Lung (tissue), 12 donors: Measurements from ENCODE around the gene CTCFL. TPM values are rescaled to one million over a fixed set of nuclear protein-coding genes. Genes with fewer than 3 reads are reported as not detected.

Experiments
- ATAC-seq: fragments of 200-7000 bp; cut with Tn5 transposase; one replicate; pipeline ENCODE4 v1.9.1; 2020; ENCODE audit warnings: moderate number of reproducible peaks; ENCODE audit not compliant: insufficient read depth, low FRiP score
- DNase-seq, 3 donors: peaks; one replicate each; pipeline ENCODE4 v3.0.0-alpha.2; 2013 to 2017
- H3K27ac ChIP-seq, 2 donors: one replicate each; pipeline ENCODE4 v1.5.1; 2013; ENCODE audit warnings: mild to moderate bottlenecking in 2 of 2, moderate library complexity in 2 of 2, control low read depth in 1 of 2, inconsistent platforms in 1 of 2, low read depth in 1 of 2, low read length in 1 of 2
- H3K27me3 ChIP-seq, 3 donors: one replicate each; pipeline ENCODE4 v1.5.1; 2013; ENCODE audit warnings: low read length in 2 of 3; ENCODE audit not compliant: control insufficient read depth in 3 of 3, insufficient read depth in 3 of 3
- H3K36me3 ChIP-seq, 4 donors: one replicate each; pipeline ENCODE4 v1.5.1; 2013; ENCODE audit warnings: low read length in 4 of 4, mild to moderate bottlenecking in 1 of 4, moderate library complexity in 1 of 4; ENCODE audit not compliant: control insufficient read depth in 4 of 4, insufficient read depth in 4 of 4
- H3K4me1 ChIP-seq, 5 donors: one replicate each; pipeline ENCODE4 v1.5.1; 2013; ENCODE audit warnings: low read length in 5 of 5, mild to moderate bottlenecking in 2 of 5, moderate library complexity in 1 of 5; ENCODE audit not compliant: control insufficient read depth in 5 of 5, insufficient read depth in 5 of 5
- H3K4me3 ChIP-seq: one replicate; pipeline ENCODE4 v1.5.1; 2013; ENCODE audit warnings: mild to moderate bottlenecking, control low read depth, moderate library complexity
- H3K9ac ChIP-seq, 2 donors: one replicate each; pipeline ENCODE4 v1.5.1; 2013; ENCODE audit warnings: low read length in 2 of 2, control low read depth in 1 of 2; ENCODE audit not compliant: insufficient read depth in 1 of 2
- H3K9me3 ChIP-seq, 4 donors: one replicate each; pipeline ENCODE4 v1.5.1; 2013; ENCODE audit warnings: low read length in 3 of 4, mild to moderate bottlenecking in 1 of 4, moderate library complexity in 1 of 4; ENCODE audit not compliant: control insufficient read depth in 4 of 4, insufficient read depth in 3 of 4
- CTCF ChIP-seq: IDR thresholded peaks from 2 replicates; pipeline ENCODE4 v1.5.1; 2012; ENCODE audit warnings: mild to moderate bottlenecking; ENCODE audit errors: control extremely low read depth, extremely low read depth
- WGBS, 2 donors: extraction: QIAGEN DNeasy Blood & Tissue Kit; methylation state at CpG; one replicate each; pipeline ENCODE4 v1.1.7; 2013; 5-methylcytosine and 5-hydroxymethylcytosine counted together
- polyA plus RNA-seq, 2 donors: library from polyadenylated mRNA; stranded (reverse); fragments of 200-250 nt; gene quantifications; one replicate each; pipeline ENCODE4 v1.2.1, GENCODE V29; 2013
- total RNA-seq, 2 donors: library from RNA; depleted of rRNA in 1 of 2; stranded (reverse); fragments of >200 nt in 1 of 2; gene quantifications; one replicate each; pipeline ENCODE4 v1.2.1, GENCODE V29; 2014 to 2021
- donor health status: control.
- donor health status: control.
- donor health status: Bipolar disorder and iron deficiency.
- donor health status: healthy.
- donor health status: DM: yes; HTN: yes; CAD: no.

CTCFL gene
- total and polyA plus RNA-seq, 4 donors, result 0.02 TPM; not detected in 3

DNA sequence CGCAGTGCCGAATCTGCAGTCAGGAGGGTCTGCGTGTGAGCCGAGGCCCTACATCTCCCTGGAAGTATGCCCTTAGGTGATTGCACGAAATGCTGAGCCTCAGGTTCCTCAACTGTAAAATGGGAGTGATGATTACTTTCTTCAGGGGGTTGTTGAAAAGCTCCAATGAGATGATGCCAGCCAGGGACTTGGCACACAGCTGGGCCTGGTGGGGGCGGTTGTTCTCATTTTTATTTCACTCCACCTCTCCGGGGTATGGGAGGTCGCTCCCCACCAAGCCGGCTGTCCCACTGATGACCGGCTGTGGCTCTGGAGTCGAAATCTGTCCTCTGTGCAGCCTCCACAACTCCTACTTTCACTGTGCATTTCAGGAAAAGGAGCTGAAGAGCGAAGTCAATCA lies 44.0 kb upstream of the CTCFL start:
- Histone ChIP-seq H3K27ac (no peak overlapping the region), H3K9me3 (no peaks in the 10 kb centered on the region), H3K4me1 (peaks cover 0 to 10% (median 0%) of the 10 kb centered on the region in 5 donors), H3K4me3 (no peak overlapping the region), H3K36me3 (no peaks in the 10 kb centered on the region), H3K9ac (no peak overlapping the region), H3K27me3 (peaks cover 0 to 8% (median 0%) of the 10 kb centered on the region in 3 donors)
- DNase-seq, result no peak
- ATAC-seq, result no peak
- TF ChIP-seq CTCF, result no peak
- 92 to 93% methylated on average over 12 of the region's 12 CpGs for WGBS, 2 donors

DNA sequence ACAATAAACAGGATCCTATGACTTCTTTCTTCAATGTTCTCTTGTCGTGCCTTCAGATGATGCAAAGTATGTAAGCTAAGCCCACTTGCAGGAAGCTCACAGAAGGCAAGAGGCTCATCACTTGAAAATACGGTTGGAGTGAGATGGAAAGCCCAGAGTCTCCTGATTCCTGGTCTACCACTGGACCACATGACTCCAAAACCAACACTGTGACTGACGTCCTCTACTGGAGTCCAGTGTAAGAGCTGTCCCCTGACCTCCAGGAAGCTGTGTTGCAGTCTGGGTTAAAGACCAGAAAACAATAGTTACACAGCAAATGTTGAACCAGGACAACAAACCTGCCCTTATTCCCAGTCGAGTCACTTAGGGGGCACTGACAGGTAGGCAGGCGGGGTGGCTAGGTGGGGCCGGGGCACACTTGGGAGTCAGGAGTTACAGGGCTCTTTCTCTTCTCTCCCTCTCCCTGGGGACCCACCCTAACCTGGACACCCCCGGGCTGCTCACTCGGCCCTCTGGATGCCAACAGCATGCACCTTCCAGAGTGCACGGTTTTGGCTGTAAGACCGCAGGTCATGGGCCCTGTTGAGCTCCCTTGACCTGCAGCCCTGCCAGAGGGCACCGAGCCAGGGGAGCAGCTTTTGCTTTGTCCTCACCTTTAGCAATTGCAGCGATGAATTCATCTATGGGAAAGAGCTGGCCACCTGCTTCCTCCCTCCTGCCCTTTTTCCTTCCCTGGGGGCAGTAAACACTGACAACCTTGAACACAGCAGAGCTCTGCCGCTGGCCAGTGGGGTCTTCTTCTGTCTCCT lies 43.4 kb upstream of the CTCFL start:
- Histone ChIP-seq H3K4me3 (no peak overlapping the region), H3K4me1 (peaks cover 0 to 7% (median 0%) of the 10 kb centered on the region in 5 donors), H3K9ac (no peak overlapping the region), H3K9me3 (no peaks in the 10 kb centered on the region), H3K27me3 (peaks cover 0 to 8% (median 0%) of the 10 kb centered on the region in 3 donors), H3K36me3 (no peaks in the 10 kb centered on the region), H3K27ac (no peak overlapping the region)
- WGBS, 2 donors, result 74 to 75% methylated on average over 13 of the region's 13 CpGs
- DNase-seq (no peak), ATAC-seq (no peak)
- TF ChIP-seq CTCF, result no peak

DNA sequence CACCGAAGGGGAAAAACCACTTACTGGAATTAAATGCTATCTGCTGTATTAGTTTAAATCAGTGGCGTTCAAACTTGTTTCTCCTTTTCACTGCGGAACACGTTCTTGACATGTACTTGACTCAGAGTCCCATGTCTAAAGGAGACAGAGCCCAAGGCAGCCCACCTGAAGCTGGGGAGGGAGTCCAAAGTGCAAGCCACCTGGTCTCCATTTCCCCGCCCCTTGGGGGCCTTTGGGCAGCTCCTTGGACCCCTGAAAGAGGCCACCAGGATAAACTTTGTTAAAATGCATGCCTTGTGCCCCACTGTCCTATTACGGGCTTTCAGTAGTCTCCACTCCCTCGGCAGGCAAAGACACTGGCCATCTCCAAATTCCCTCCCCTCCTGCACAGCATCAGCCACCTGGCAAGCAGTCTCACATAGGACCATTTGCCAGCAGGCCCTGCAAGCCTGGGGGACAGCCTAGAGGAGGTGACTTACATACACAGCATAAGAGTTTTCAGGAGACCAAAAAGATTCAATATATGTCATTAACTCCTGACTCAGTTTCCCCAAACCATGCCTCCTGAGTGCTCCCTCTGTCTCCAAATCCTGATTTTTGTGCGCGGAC lies 42.6 kb upstream of the CTCFL start:
- peaks cover 0 to 8% (median 0%) of the 10 kb centered on the region in 3 donors for H3K27me3 ChIP-seq
- DNase-seq, result no peak
- no peaks in the 10 kb centered on the region for H3K36me3 ChIP-seq
- 74 to 78% methylated on average over 9 of the region's 9 CpGs for WGBS, 2 donors
- H3K27ac ChIP-seq, result no peak overlapping the region
- no peak overlapping the region for H3K4me3 ChIP-seq
- no peak for TF ChIP-seq CTCF
- peaks cover 0 to 6% (median 0%) of the 10 kb centered on the region in 5 donors for H3K4me1 ChIP-seq
- no peak overlapping the region for H3K9ac ChIP-seq
- no peaks in the 10 kb centered on the region for H3K9me3 ChIP-seq
- no peak for ATAC-seq
